SU-DHL-6 (cell line): ENCODE measurements around the gene FAM20C.

Experiments used
- H2AFZ ChIP-seq: fragments of 200-600 bp; sonication (generic); 2 replicates; pipeline ENCODE4 v1.6.1; 2014; ENCODE audit warnings: low read depth, mild to moderate bottlenecking, moderate library complexity, mixed read lengths, antibody characterized with exemption, low read length; ENCODE audit not compliant: severe bottlenecking
- H3F3A ChIP-seq: fragments of 200-600 bp; shearing (Covaris generic); 2 replicates; pipeline ENCODE4 v1.6.0; 2016; ENCODE audit warnings: antibody characterized with exemption, mild to moderate bottlenecking; ENCODE audit not compliant: insufficient read depth
- H3K27ac ChIP-seq: fragments of 200-600 bp; sonication (generic); 2 replicates; pipeline ENCODE4 v1.5.1; 2016; ENCODE audit warnings: low read depth, mild to moderate bottlenecking, low read length, moderate library complexity, mixed read lengths
- H3K27me3 ChIP-seq: fragments of 200-600 bp; sonication (generic), shearing (Covaris generic); 2 replicates; pipeline ENCODE4 v1.6.0; 2014; ENCODE audit warnings: mild to moderate bottlenecking, low read length
- H3K36me3 ChIP-seq: fragments of 200-600 bp; sonication (generic); 2 replicates; pipeline ENCODE4 v1.6.1; 2014; ENCODE audit warnings: mild to moderate bottlenecking, low read length, mixed read lengths
- H3K4me2 ChIP-seq: fragments of 300-600, 200-600 bp; shearing (Covaris generic), sonication (generic); 2 replicates; pipeline ENCODE4 v1.6.0; 2014; ENCODE audit warnings: low read length, low read depth, mild to moderate bottlenecking; ENCODE audit not compliant: poor library complexity, severe bottlenecking
- H3K4me3 ChIP-seq: fragments of 200-600 bp; sonication (generic); 2 replicates; pipeline ENCODE4 v1.5.1; 2014; ENCODE audit warnings: antibody characterized with exemption, low read length, mild to moderate bottlenecking, mixed read lengths; ENCODE audit not compliant: insufficient read depth, poor library complexity, severe bottlenecking
- H3K79me2 ChIP-seq: fragments of 200-600 bp; sonication (generic); 2 replicates; pipeline ENCODE4 v1.6.1; 2014; ENCODE audit warnings: mild to moderate bottlenecking, low read length, moderate library complexity; ENCODE audit not compliant: insufficient read depth
- H3K9ac ChIP-seq: fragments of 200-600 bp; sonication (generic); 2 replicates; pipeline ENCODE4 v1.7.0; 2014; ENCODE audit warnings: mild to moderate bottlenecking, low read length
- H3K9me2 ChIP-seq: fragments of 200-600 bp; sonication (generic); replicated peaks from 2 replicates; pipeline ENCODE4 v1.6.1; 2014; ENCODE audit warnings: low read length; ENCODE audit not compliant: insufficient read depth
- H3K9me3 ChIP-seq: fragments of 200-600 bp; sonication (generic); 2 replicates; pipeline ENCODE4 v1.6.1; 2014; ENCODE audit warnings: low read length, mixed read lengths; ENCODE audit not compliant: insufficient read depth
- H4K20me1 ChIP-seq: fragments of 200-600 bp; sonication (generic); 2 replicates; pipeline ENCODE4 v1.6.1; 2014; ENCODE audit warnings: low read depth, mild to moderate bottlenecking, antibody characterized with exemption, low read length, moderate library complexity, mixed read lengths
- CTCF ChIP-seq: fragments of 200-600 bp; sonication (generic); IDR thresholded peaks from one replicate; pipeline ENCODE4 v1.5.1; 2017; ENCODE audit warnings: antibody characterized with exemption, mild to moderate bottlenecking, low read length, moderate library complexity; ENCODE audit not compliant: insufficient read depth, poor library complexity, severe bottlenecking
- EZH2phosphoT487 ChIP-seq: fragments of 200-600 bp; sonication (generic), shearing (Covaris generic); conservative IDR thresholded peaks from 2 replicates; pipeline ENCODE4 v1.6.1; 2018; ENCODE audit warnings: mild to moderate bottlenecking, antibody characterized with exemption, low read length, moderate library complexity, mixed read lengths

Gene FAM20C

DNA sequence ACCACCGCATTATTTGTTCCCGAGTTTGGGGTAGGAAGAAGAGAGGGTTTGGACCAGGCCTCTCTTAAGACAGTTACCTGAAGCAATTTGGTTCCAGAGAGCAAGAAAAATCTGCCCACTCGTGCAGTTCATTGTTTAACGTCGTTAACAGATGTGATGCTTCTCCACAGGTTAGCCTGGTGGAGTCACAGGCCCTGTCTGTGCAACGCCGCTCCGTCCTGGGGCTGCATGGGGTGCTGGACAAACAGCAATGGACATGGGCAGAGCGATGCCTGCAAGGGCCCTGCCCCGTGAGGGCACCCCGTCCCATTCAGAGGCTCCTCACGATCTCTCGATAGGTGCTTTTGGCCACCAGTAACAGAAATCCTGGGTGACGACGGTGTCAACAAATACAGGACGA, 107.3 kb downstream of the FAM20C start:
- Histone ChIP-seq H3K27me3 (no peaks in the 10 kb centered on the region), H3F3A (no peaks in the 10 kb centered on the region), H3K79me2 (no peaks in the 10 kb centered on the region), H3K9me2 (no peaks in the 10 kb centered on the region), H3K36me3 (no peaks in the 10 kb centered on the region), H2AFZ (no peak overlapping the region), H4K20me1 (no peaks in the 10 kb centered on the region), H3K27ac (no peak overlapping the region), H3K4me2 (no peak overlapping the region), H3K9ac (no peak overlapping the region), H3K4me3 (no peak overlapping the region), H3K9me3 (no peaks in the 10 kb centered on the region)
- no peak for TF ChIP-seq CTCF
- no peak for TF ChIP-seq EZH2phosphoT487

DNA sequence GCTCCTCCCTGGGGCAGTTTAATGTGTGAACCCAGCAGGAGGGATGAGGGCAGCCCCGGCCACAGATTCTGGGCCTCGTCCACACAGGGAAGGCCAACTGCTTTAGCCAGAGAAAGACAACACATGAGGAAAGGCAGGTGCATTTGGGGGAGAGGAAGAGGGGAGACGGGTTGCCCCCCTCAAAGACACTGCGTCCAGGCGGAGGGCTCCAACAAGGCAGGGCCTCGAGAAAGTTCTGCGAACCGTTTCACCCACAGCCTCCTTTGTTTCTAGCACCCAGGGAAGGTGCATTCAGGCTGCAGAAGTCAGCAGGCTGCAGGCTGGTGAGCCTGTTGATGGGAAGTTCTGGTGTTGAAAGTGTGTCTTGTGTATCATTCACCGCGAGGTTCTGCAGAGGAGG, 107.7 kb downstream of the FAM20C start:
- Histone ChIP-seq H4K20me1 (no peaks in the 10 kb centered on the region), H3K36me3 (no peaks in the 10 kb centered on the region), H3K27ac (no peak overlapping the region), H3K4me3 (no peak overlapping the region), H3K79me2 (no peaks in the 10 kb centered on the region), H3K27me3 (no peaks in the 10 kb centered on the region), H3K9me3 (no peaks in the 10 kb centered on the region), H3K9me2 (no peaks in the 10 kb centered on the region), H3F3A (no peaks in the 10 kb centered on the region), H3K4me2 (no peak overlapping the region), H2AFZ (no peak overlapping the region), H3K9ac (no peak overlapping the region)
- TF ChIP-seq EZH2phosphoT487 = no peak
- no peak for TF ChIP-seq CTCF

GRCh38 chr7:300546-301290, 108.3 kb downstream of the FAM20C start:
- no peaks in the 10 kb centered on the region for H3K36me3 ChIP-seq
- H3K79me2 ChIP-seq = no peaks in the 10 kb centered on the region
- H3K4me3 ChIP-seq = no peak overlapping the region
- no peak overlapping the region for H2AFZ ChIP-seq
- no peak for TF ChIP-seq CTCF
- TF ChIP-seq EZH2phosphoT487 = no peak
- H3K9me3 ChIP-seq = no peaks in the 10 kb centered on the region
- no peaks in the 10 kb centered on the region for H3F3A ChIP-seq
- H3K9me2 ChIP-seq = no peaks in the 10 kb centered on the region
- H3K27me3 ChIP-seq = no peaks in the 10 kb centered on the region
- H3K9ac ChIP-seq = no peak overlapping the region
- H4K20me1 ChIP-seq = no peaks in the 10 kb centered on the region
- H3K4me2 ChIP-seq = no peak overlapping the region
- no peak overlapping the region for H3K27ac ChIP-seq
